ENCODE data around the gene WAPL.

The WAPL gene

GRCh38 chr10:86523348-86523747 lies 1.8 kb upstream of the WAPL start:
- peak in 5 of 58 donors; percentile 8 to 15 (median 13) for DNase-seq

- no peak for DNase-seq
Measured at GRCh38 chr10:86522510-86522855, 891 bp upstream of the WAPL start.

- DNase-seq: peak in 13 of 58 donors; percentile 10 to 50 (median 27)
Measured at GRCh38 chr10:86520871-86521677, 518 bp downstream of the WAPL start.

- no peak for DNase-seq
Measured at GRCh38 chr10:86518781-86519180, 2.8 kb downstream of the WAPL start.

- no peak for DNase-seq
Measured at GRCh38 chr10:86512137-86512536, 9.5 kb downstream of the WAPL start.

GRCh38 chr10:86511027-86511865 lies 10.3 kb downstream of the WAPL start:
- no peak for DNase-seq

- no peak for DNase-seq
Measured at GRCh38 chr10:86509145-86509544, 12.4 kb downstream of the WAPL start.

- no peak for DNase-seq
Measured at GRCh38 chr10:86508217-86508616, 13.4 kb downstream of the WAPL start.

- DNase-seq: no peak
Measured at GRCh38 chr10:86506499-86506898, 15.1 kb downstream of the WAPL start.

- DNase-seq: no peak
Measured at GRCh38 chr10:86506062-86506461, 15.5 kb downstream of the WAPL start.

- no peak for DNase-seq
Measured at GRCh38 chr10:86504510-86504909, 17.1 kb downstream of the WAPL start.

- no peak for DNase-seq
Measured at GRCh38 chr10:86500846-86501245, 20.7 kb downstream of the WAPL start.

- DNase-seq: no peak
Measured at GRCh38 chr10:86498598-86498997, 23.0 kb downstream of the WAPL start.

GRCh38 chr10:86497621-86498020 lies 24.0 kb downstream of the WAPL start:
- no peak for DNase-seq

- no peak for DNase-seq
Measured at GRCh38 chr10:86489960-86490612, 31.5 kb downstream of the WAPL start.

- DNase-seq: peak in 2 of 58 donors; percentile 8 to 51
Measured at GRCh38 chr10:86489071-86489810, 32.4 kb downstream of the WAPL start.

- no peak for DNase-seq
Measured at GRCh38 chr10:86486856-86487255, 34.7 kb downstream of the WAPL start.

- no peak for DNase-seq
Measured at GRCh38 chr10:86483664-86484063, 37.9 kb downstream of the WAPL start.

- no peak for DNase-seq
Measured at GRCh38 chr10:86481761-86482160, 39.8 kb downstream of the WAPL start.

GRCh38 chr10:86480571-86480970 lies 41.0 kb downstream of the WAPL start:
- DNase-seq: no peak

- no peak for DNase-seq
Measured at GRCh38 chr10:86472061-86472460, 49.5 kb downstream of the WAPL start.
